GM13977 (cell line): ENCODE results near the gene ZFP90.

Experiments used
- DNase-seq: peaks from one replicate; pipeline ENCODE4 v3.0.0; 2012; ENCODE audit warnings: low spot score
- CTCF ChIP-seq: IDR thresholded peaks from 2 replicates; pipeline ENCODE4 v1.5.1; 2012; ENCODE audit warnings: mild to moderate bottlenecking, control low read depth; ENCODE audit not compliant: insufficient read depth; ENCODE audit errors: extremely low read depth, missing control alignments
- in situ Hi-C: fragments of 300-500 bp; cut with MboI; formaldehyde crosslinking; loops from one replicate; pipeline ENCODE4 v1.12.0; 2022; ENCODE audit warnings: low sequenced_read_pairs, low pct_unique_long_range_greater_than_20kb, mixed read lengths, inconsistent platforms; ENCODE audit not compliant: unreplicated experiment

The ZFP90 gene

GRCh38 chr16:68599586-68599985, 60.5 kb downstream of the ZFP90 start:
- DNase-seq: no peak
- in situ Hi-C loops: no loop called here
- no peak for TF ChIP-seq CTCF

- DNase-seq: no peak
- in situ Hi-C loops: no loop called here
- no peak for TF ChIP-seq CTCF
Observed at GRCh38 chr16:68605746-68606145, 66.7 kb downstream of the ZFP90 start.

- TF ChIP-seq CTCF: no peak
- in situ Hi-C loops: no loop called here
- DNase-seq: no peak
Observed at GRCh38 chr16:68607443-68607842, 68.4 kb downstream of the ZFP90 start.

GRCh38 chr16:68608330-68608729, 69.2 kb downstream of the ZFP90 start:
- DNase-seq: no peak
- in situ Hi-C loops: no loop called here
- TF ChIP-seq CTCF: no peak

DNA sequence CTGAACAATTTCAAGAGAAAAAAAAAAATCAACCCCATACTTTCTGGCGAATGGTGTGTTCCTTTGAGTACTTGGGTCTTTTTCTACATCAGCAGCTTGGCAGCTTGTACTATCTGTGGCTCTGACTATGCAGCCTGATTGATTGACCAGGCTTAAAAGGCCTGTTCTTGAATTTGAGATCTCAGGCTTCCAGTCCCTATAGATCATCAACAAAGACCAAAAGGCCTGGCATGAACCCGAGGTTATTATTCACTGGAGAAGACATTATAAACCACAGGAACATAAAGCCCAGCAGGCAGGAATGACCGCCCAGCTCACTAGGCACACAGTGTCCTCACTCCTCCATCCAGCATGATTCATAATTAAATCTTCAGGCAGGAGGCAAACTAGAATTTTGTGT, 73.9 kb downstream of the ZFP90 start:
- no peak for DNase-seq
- no peak for TF ChIP-seq CTCF
- in situ Hi-C loops: no loop called here

DNA sequence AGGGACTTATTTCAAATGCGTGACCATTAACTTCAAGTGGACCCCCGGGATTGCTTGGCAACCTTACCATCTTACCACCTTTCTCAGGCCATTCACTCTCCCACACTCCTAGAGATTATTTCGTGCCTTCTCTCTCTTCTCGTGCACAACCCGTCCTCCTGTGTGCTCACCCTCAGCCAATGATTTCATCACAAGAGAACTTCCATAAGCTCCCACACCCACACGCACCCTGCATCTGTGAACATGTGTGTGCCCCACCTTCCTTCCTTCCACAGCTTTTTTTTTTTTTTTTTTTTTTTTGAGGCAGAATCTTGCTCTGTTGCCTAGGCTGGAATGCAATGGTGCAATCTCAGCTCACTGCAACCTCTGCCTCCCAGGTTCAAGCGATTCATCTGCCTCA, 78.6 kb downstream of the ZFP90 start:
- in situ Hi-C loops: no loop called here
- no peak for TF ChIP-seq CTCF
- DNase-seq: no peak
